ENCODE results near the gene GALNT9.
"Not testable (repeated sequence)": the region's sequence is repeated elsewhere in the genome, so short reads cannot be mapped to it uniquely, and the experiment has no call there.

Gene GALNT9

GRCh38 chr12:132363661-132364347 lies 34.4 kb upstream of the GALNT9 start:
- in situ Hi-C loops (cut with HindIII; ENCODE audit: low sequenced_read_pairs), result no loop called here
- no peak for TF ChIP-seq CTCF (IDR thresholded peaks at IDR 0.05; ENCODE audit: low read depth, low read length)
- H3K4me3 ChIP-seq (ENCODE audit: low read depth, low read length), result no peak overlapping the region
- no peak for DNase-seq (ENCODE audit: low read depth, low spot score)

DNA sequence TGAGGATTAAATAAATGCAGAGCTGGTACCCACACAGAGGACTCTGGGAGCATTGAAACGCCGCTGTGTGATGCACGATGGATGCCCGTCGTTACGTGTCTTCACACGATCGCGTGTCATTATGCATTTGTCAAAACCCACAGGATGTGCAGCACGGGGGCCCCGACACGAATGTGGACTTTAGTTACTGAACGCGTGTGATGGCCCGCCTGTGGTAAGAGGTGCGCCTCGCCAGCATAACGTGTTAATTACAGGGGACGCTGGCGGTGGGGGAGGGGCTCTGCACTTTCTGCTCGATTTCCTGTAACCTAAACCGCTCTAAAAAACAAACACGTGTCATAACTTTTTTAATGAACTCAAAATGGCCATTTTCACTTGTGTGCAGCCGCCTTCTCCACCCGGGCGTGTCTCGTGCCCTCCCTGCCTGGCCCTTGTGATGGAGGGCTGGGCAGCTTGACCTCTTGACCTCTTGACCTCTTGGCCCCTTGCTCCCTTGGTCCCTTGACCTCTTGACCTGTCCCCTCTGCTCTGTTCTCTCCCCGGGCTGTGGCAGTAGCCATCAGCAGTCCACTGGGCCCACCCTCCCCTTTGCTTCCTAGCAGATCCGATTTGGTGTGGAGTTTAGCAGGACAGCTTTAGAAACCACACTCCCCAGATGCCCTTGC lies 33.7 kb upstream of the GALNT9 start:
- no peak for TF ChIP-seq CTCF (IDR thresholded peaks at IDR 0.05; ENCODE audit: low read depth, low read length)
- DNase-seq (ENCODE audit: low read depth, low spot score), result no peak
- in situ Hi-C loops (cut with HindIII; ENCODE audit: low sequenced_read_pairs), result no loop called here
- H3K4me3 ChIP-seq (ENCODE audit: low read depth, low read length), result no peak overlapping the region

- H3K4me3 ChIP-seq (ENCODE audit: low read depth, low read length), result no peak overlapping the region
- in situ Hi-C loops (cut with HindIII; ENCODE audit: low sequenced_read_pairs), result no loop called here
- TF ChIP-seq CTCF (IDR thresholded peaks at IDR 0.05; ENCODE audit: low read depth, low read length), result no peak
- DNase-seq (ENCODE audit: low read depth, low spot score), result no peak
Measured at GRCh38 chr12:132360906-132361777, 31.8 kb upstream of the GALNT9 start.

DNA sequence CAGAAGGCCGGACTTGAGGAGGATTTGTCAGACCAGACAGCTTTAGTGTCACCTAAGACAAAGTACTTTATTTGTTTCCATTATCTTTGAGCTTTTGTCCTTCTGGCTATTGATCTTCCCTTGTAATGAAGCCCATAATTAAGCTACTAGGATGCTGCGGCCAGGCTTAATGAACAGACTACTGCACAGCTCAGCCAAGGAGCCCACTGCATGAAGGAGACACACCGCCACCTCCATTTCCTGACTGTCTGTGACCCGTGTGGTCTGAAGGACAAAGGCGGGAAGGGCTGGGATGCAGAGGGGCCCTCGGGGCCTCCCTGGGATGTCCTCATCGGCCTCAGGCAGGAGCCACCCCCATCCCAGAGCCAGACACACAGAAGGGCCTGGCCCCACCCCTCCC lies 31.0 kb upstream of the GALNT9 start:
- no peak for TF ChIP-seq CTCF (IDR thresholded peaks at IDR 0.05; ENCODE audit: low read depth, low read length)
- in situ Hi-C loops (cut with HindIII; ENCODE audit: low sequenced_read_pairs), result no loop called here
- no peak overlapping the region for H3K4me3 ChIP-seq (ENCODE audit: low read depth, low read length)
- no peak for DNase-seq (ENCODE audit: low read depth, low spot score)

DNA sequence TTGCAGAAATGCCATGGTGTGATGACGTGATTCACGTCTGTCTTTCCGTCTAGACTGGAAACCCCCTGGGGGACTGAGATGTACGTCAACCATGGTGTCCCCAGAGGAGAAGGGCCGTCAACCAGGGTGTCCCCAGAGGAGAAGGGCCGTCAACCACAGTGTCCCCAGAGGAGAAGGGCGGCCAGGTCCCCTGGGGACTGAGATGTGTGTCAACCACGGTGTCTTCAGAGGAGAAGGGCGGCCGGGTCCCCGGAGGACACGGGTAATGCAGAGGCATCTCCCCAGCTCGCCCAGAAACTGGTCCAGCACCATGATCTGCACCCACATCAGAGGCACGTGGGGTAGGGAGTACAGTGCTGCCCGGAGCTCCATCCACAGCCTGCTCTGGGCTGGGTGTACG lies 30.6 kb upstream of the GALNT9 start:
- no peak for DNase-seq (ENCODE audit: low read depth, low spot score)
- H3K4me3 ChIP-seq (ENCODE audit: low read depth, low read length), result no peak overlapping the region
- in situ Hi-C loops (cut with HindIII; ENCODE audit: low sequenced_read_pairs), result no loop called here
- no peak for TF ChIP-seq CTCF (IDR thresholded peaks at IDR 0.05; ENCODE audit: low read depth, low read length)

DNA sequence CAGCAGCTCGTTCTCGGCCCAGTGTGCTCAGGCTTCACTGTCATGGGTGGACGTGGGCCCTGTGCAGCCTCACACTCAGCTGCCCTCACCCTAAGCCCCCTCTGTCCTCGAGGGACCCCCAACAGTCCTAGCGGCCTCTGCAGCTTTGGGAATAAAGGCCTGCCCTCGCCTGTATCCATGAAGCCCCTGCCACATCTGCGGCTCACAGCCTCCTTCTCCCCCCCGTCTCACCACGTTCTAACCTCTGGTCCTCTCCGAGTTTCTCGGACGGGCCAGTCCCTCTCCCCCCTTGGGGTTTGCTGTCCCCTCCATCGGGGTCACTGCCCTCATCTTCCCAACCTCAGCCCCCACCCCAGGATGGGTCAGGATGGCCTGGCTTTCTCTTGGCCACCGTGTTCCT lies 30.2 kb upstream of the GALNT9 start:
- no peak overlapping the region for H3K4me3 ChIP-seq (ENCODE audit: low read depth, low read length)
- in situ Hi-C loops (cut with HindIII; ENCODE audit: low sequenced_read_pairs), result no loop called here
- no peak for DNase-seq (ENCODE audit: low read depth, low spot score)

DNA sequence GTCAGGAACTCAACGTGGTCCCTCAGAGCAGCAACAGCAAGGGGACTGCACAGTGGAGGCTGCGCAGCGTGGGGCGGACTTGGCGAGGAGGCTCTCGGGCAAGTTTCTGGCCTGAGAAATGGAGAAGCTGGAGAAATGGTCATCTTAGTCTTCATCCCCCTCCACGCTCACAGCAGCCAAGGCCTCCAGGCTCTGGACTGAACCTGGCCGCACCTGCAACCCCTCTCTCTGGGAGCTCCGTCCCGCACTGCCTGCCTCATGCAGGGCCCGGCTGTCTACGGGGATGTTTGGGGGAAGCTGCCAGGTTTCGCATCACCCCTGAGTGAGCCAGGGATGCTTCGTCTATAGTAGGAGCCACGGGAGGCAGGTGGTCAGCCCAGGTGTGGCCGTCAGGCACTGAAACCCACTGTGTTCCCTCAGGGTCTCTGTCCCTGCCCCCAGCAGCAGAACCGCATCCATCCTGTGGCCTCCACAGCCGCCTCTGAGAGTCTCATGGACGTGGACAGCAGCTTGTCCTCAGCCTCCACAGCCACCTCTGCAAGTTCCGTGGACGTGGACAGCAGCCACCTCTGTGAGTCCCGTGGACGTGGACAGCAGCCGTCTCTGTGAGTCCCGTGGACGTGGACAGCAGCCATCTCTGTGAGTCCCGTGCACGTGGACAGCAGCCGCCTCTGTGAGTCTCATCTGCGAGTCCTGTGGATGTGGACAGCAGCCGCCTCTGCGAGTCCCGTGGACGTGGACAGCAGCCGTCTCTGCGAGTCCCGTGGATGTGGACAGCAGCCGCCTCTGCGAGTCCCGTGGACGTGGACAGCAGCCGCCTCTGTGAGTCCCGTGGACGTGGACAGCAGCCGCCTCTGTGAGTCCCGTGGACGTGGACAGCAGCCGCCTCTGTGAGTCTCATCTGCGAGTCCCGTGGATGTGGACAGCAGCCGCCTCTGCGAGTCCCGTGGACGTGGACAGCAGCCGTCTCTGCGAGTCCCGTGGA lies 29.1 kb upstream of the GALNT9 start:
- in situ Hi-C loops (cut with HindIII; ENCODE audit: low sequenced_read_pairs); H3K4me3 ChIP-seq (ENCODE audit: low read depth, low read length); DNase-seq (ENCODE audit: low read depth, low spot score): not testable (repeated sequence)

More for the DNA sequence above, 30.2 kb upstream of the GALNT9 start:
- no peak for TF ChIP-seq CTCF (IDR thresholded peaks at IDR 0.05; ENCODE audit: low read depth, low read length)
